Smooth muscle cell (in vitro differentiated cells): ENCODE measurements around the gene SOSTDC1. TPM values are rescaled to one million over a fixed set of nuclear protein-coding genes. Genes with fewer than 3 reads are reported as not detected.

Experiments
- DNase-seq: peaks from one replicate; lab custom pipeline; 2025; ENCODE audit not compliant: unreplicated experiment; lab: John Stamatoyannopoulos, UW
- H2AFZ ChIP-seq: fragments of 200-600 bp; sonication (generic); 2 replicates; pipeline ENCODE4 v1.6.0; 2016; ENCODE audit warnings: antibody characterized with exemption, low read depth, mild to moderate bottlenecking
- H3F3A ChIP-seq: fragments of 200-600 bp; sonication (generic); 2 replicates; pipeline ENCODE4 v1.6.0; 2017; ENCODE audit warnings: antibody characterized with exemption, low read depth
- H3K27ac ChIP-seq: fragments of 200-600 bp; sonication (generic); 2 replicates; pipeline ENCODE4 v1.5.1; 2016; ENCODE audit warnings: low read depth, mild to moderate bottlenecking
- H3K27me3 ChIP-seq: fragments of 200-600 bp; sonication (generic); 2 replicates; pipeline ENCODE4 v1.6.1; 2016; ENCODE audit warnings: low read depth, mild to moderate bottlenecking
- H3K36me3 ChIP-seq: fragments of 200-600 bp; sonication (generic); 2 replicates; pipeline ENCODE4 v1.5.1; 2016; ENCODE audit warnings: low read depth
- H3K4me1 ChIP-seq: fragments of 200-600 bp; sonication (generic); 2 replicates; pipeline ENCODE4 v1.5.1; 2016; ENCODE audit warnings: low read depth
- H3K4me2 ChIP-seq: fragments of 200-600 bp; sonication (generic); 2 replicates; pipeline ENCODE4 v1.6.0; 2016; ENCODE audit warnings: mild to moderate bottlenecking
- H3K4me3 ChIP-seq: fragments of 200-600 bp; sonication (generic); 2 replicates; pipeline ENCODE4 v1.5.1; 2016; ENCODE audit warnings: mild to moderate bottlenecking
- H3K79me2 ChIP-seq: fragments of 200-600 bp; sonication (generic); 2 replicates; pipeline ENCODE4 v1.6.0; 2016; ENCODE audit warnings: low read depth, mild to moderate bottlenecking
- H3K9ac ChIP-seq: fragments of 200-600 bp; sonication (generic); 2 replicates; pipeline ENCODE4 v1.6.0; 2016; ENCODE audit warnings: low read depth
- H3K9me3 ChIP-seq: fragments of 200-600 bp; sonication (generic); replicated peaks from 2 replicates; pipeline ENCODE4 v1.5.1; 2016; ENCODE audit warnings: low read depth
- H4K20me1 ChIP-seq: fragments of 200-600 bp; sonication (generic); 2 replicates; pipeline ENCODE4 v1.6.0; 2016; ENCODE audit warnings: low read depth
- WGBS: methylation state at CpG from one replicate; pipeline ENCODE4 v1.1.7; 2016; ENCODE audit warnings: low lambda C conversion rate; 5-methylcytosine and 5-hydroxymethylcytosine counted together
- polyA plus RNA-seq: library from polyadenylated mRNA; unstranded; fragments of >200 nt; fragmentation: Nextera tagmentation; extraction: Ambion mirVana; gene quantifications from 2 replicates; pipeline ENCODE4 v1.2.1, GENCODE V29; 2016
- total RNA-seq: library from RNA; depleted of rRNA; stranded (reverse); fragments of >200 nt; gene quantifications from 2 replicates; pipeline ENCODE4 v1.2.3, GENCODE V29; 2014
- TF ChIP-seq, protein P1 (sequence below): fragments of 200-600 bp; sonication (generic); IDR thresholded peaks from 2 replicates; pipeline ENCODE4 v1.5.1; 2017; ENCODE audit warnings: borderline replicate concordance, mild to moderate bottlenecking, antibody characterized with exemption; ENCODE audit not compliant: insufficient read depth, poor library complexity, severe bottlenecking

Gene SOSTDC1
- total and polyA plus RNA-seq, 2 experiments from 2014 or later, result 0.35 to 0.45 TPM

DNA sequence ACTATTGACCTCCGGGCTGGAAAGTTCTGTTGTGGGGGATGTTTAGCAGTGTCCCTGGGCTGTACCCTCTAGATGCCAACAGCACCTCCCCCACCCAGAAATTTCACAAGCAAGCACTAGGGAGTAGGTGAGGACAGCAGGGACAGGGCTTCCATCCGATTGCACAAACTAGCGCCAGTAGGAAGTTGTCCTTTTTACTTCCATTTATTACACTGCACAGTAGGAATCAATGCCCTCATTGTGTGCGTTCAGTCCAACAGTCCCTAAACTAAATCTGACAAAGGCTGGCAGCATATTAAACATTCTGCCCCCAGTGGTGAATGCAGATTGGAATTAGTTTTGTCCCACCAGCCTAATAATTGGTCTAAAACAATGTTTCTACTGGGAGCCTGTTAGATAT is 6.4 kb upstream of the SOSTDC1 start:
- TF ChIP-seq, protein P1, sequence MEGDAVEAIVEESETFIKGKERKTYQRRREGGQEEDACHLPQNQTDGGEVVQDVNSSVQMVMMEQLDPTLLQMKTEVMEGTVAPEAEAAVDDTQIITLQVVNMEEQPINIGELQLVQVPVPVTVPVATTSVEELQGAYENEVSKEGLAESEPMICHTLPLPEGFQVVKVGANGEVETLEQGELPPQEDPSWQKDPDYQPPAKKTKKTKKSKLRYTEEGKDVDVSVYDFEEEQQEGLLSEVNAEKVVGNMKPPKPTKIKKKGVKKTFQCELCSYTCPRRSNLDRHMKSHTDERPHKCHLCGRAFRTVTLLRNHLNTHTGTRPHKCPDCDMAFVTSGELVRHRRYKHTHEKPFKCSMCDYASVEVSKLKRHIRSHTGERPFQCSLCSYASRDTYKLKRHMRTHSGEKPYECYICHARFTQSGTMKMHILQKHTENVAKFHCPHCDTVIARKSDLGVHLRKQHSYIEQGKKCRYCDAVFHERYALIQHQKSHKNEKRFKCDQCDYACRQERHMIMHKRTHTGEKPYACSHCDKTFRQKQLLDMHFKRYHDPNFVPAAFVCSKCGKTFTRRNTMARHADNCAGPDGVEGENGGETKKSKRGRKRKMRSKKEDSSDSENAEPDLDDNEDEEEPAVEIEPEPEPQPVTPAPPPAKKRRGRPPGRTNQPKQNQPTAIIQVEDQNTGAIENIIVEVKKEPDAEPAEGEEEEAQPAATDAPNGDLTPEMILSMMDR, result no peak
- Histone ChIP-seq H4K20me1 (no peaks in the 10 kb centered on the region), H3K27me3 (no peaks in the 10 kb centered on the region), H2AFZ (no peak overlapping the region), H3K36me3 (no peaks in the 10 kb centered on the region), H3K4me3 (no peak overlapping the region), H3K4me1 (no peaks in the 10 kb centered on the region), H3K9me3 (no peaks in the 10 kb centered on the region), H3F3A (no peaks in the 10 kb centered on the region), H3K79me2 (no peaks in the 10 kb centered on the region), H3K4me2 (no peak overlapping the region), H3K27ac (no peak overlapping the region), H3K9ac (no peak overlapping the region)
- no peak for DNase-seq
- WGBS, result 89% methylated on average over 4 of the region's 4 CpGs

GRCh38 chr7:16463949-16464715 is 1.4 kb downstream of the SOSTDC1 start:
- WGBS, result 69% methylated on average over 10 of the region's 10 CpGs

DNA sequence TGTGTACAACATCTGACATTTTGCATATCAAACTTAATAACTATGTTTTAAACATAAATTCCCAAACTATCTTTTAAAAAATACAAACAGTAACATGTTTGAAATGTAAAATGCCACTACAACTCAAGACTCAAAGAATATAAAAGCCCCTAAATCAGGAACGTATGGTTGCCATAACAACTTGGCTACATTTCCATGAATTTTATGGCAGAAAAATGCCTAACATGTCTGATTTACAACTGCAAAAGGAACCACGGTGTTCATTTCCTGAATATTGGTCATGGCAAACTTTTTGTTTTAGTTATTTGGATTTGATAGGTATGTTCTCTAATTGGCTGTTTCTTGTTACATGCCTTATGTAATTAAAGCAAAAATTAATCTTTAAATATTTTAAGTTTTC is 2.0 kb downstream of the SOSTDC1 start:
- TF ChIP-seq, protein P1, result no peak
- no peak for DNase-seq
- no peak overlapping the region for H3K4me2 ChIP-seq
- peaks cover 12% of the 10 kb centered on the region for H3K4me1 ChIP-seq
- no peaks in the 10 kb centered on the region for H3K79me2 ChIP-seq
- no peak overlapping the region for H3K9ac ChIP-seq
- H3K9me3 ChIP-seq, result no peaks in the 10 kb centered on the region
- H3K4me3 ChIP-seq, result peak overlapping the region; percentile 51
- H2AFZ ChIP-seq, result no peak overlapping the region
- WGBS, result 58% methylated on average over 2 of the region's 2 CpGs
- no peaks in the 10 kb centered on the region for H3F3A ChIP-seq
- H3K36me3 ChIP-seq, result no peaks in the 10 kb centered on the region
- H4K20me1 ChIP-seq, result no peaks in the 10 kb centered on the region
- H3K27ac ChIP-seq, result no peak overlapping the region
- no peaks in the 10 kb centered on the region for H3K27me3 ChIP-seq

More at GRCh38 chr7:16463949-16464715, 1.4 kb downstream of the SOSTDC1 start:
- H2AFZ ChIP-seq, result no peak overlapping the region
- H3K79me2 ChIP-seq, result no peaks in the 10 kb centered on the region
- peak overlapping the region; percentile 51 for H3K4me3 ChIP-seq
- no peak overlapping the region for H3K4me2 ChIP-seq
- no peaks in the 10 kb centered on the region for H4K20me1 ChIP-seq
- no peaks in the 10 kb centered on the region for H3K36me3 ChIP-seq
- H3K27ac ChIP-seq, result no peak overlapping the region
- no peaks in the 10 kb centered on the region for H3K9me3 ChIP-seq
- H3F3A ChIP-seq, result no peaks in the 10 kb centered on the region
- H3K9ac ChIP-seq, result no peak overlapping the region
- H3K27me3 ChIP-seq, result no peaks in the 10 kb centered on the region
- TF ChIP-seq, protein P1, result no peak
- no peak for DNase-seq
- peaks cover 12% of the 10 kb centered on the region for H3K4me1 ChIP-seq

- no peak for DNase-seq
- H3K79me2 ChIP-seq, result no peaks in the 10 kb centered on the region
- H3K27me3 ChIP-seq, result no peaks in the 10 kb centered on the region
- no peak overlapping the region for H3K4me3 ChIP-seq
- H3K36me3 ChIP-seq, result no peaks in the 10 kb centered on the region
- TF ChIP-seq, protein P1, result no peak
- H3F3A ChIP-seq, result no peaks in the 10 kb centered on the region
- H4K20me1 ChIP-seq, result no peaks in the 10 kb centered on the region
- H3K4me1 ChIP-seq, result peaks cover 12% of the 10 kb centered on the region
- H3K9ac ChIP-seq, result no peak overlapping the region
- no peaks in the 10 kb centered on the region for H3K9me3 ChIP-seq
- 97% methylated on average over 7 of the region's 7 CpGs for WGBS
- H2AFZ ChIP-seq, result no peak overlapping the region
- no peak overlapping the region for H3K4me2 ChIP-seq
- H3K27ac ChIP-seq, result no peak overlapping the region
Observed at GRCh38 chr7:16462431-16462889, 3.1 kb downstream of the SOSTDC1 start.
